MM.1S (cell line): ENCODE data around the gene TEX44.

Experiments used
- CTCF ChIP-seq: fragments of 300-600 bp; sonication (generic); IDR thresholded peaks from 2 replicates; pipeline ENCODE4 v1.5.1; 2016; ENCODE audit warnings: antibody characterized with exemption, low read length, mixed read lengths
- EZH2 ChIP-seq: fragments of 300-600 bp; sonication (generic); optimal IDR thresholded peaks from 2 replicates; pipeline ENCODE3; 2017; ENCODE audit warnings: low read depth, mild to moderate bottlenecking, antibody characterized with exemption, low read length, mixed read lengths

GRCh38 chr2:231626449-231626848 is 33.8 kb downstream of the TEX44 start:
- TF ChIP-seq CTCF: no peak
- no peak for TF ChIP-seq EZH2
